ENCODE measurements around the gene ZNF555.

ZNF555 gene

DNA sequence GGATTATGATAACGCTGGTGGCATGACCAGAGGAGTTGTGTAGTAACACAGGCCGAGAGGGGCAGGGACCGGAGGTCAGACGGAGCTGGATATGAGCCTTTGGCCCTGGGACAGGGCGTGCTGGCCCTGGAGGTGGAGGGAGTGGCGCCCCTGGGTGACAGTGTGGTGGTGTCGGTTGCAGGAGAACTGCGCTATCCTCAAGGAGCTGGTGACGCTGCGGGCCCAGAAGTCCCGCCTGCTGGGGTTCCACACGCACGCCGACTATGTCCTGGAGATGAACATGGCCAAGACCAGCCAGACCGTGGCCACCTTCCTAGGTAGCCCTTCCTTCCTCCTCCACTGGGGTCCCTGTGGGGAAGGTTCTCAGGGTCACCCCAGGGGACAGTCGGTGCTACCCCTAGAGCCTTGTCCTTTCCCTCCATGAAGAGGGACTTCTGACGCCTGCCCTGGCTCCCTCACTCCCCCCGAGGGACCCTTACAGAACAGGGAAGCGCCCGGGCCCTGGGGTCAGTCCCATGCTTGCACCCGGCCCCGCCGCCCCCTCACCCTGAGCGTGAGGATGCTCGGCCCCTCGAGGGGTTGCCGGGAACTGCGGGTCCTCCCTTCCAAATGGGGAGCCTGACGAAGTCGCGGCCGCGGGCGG lies 34.4 kb upstream of the ZNF555 start:
- ChIA-PET CTCF (no interaction called here), POLR2A (no interaction called here)
- TF ChIP-seq, protein P1, sequence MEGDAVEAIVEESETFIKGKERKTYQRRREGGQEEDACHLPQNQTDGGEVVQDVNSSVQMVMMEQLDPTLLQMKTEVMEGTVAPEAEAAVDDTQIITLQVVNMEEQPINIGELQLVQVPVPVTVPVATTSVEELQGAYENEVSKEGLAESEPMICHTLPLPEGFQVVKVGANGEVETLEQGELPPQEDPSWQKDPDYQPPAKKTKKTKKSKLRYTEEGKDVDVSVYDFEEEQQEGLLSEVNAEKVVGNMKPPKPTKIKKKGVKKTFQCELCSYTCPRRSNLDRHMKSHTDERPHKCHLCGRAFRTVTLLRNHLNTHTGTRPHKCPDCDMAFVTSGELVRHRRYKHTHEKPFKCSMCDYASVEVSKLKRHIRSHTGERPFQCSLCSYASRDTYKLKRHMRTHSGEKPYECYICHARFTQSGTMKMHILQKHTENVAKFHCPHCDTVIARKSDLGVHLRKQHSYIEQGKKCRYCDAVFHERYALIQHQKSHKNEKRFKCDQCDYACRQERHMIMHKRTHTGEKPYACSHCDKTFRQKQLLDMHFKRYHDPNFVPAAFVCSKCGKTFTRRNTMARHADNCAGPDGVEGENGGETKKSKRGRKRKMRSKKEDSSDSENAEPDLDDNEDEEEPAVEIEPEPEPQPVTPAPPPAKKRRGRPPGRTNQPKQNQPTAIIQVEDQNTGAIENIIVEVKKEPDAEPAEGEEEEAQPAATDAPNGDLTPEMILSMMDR (IDR thresholded peaks at IDR 0.05; ENCODE audit: insufficient read depth, low read length, missing control alignments) = no peak
- H3K4me3 ChIP-seq (ENCODE audit: low read depth, low read length) = no peak overlapping the region
- DNase-seq (ENCODE audit: low read depth, low spot score) = no peak

GRCh38 chr19:2807379-2808128 lies 33.7 kb upstream of the ZNF555 start:
- CTCF ChIA-PET = interaction anchor here (0.7 kb wide), 1 partner anchor 12 kb away, joined by 3 read pairs; the partner anchor contains the start of gene ZNF554
- POLR2A ChIA-PET = no interaction called here
- DNase-seq (ENCODE audit: low read depth, low spot score) = no peak
- TF ChIP-seq, protein P1 (IDR thresholded peaks at IDR 0.05; ENCODE audit: insufficient read depth, low read length, missing control alignments) = no peak
- no peak overlapping the region for H3K4me3 ChIP-seq (ENCODE audit: low read depth, low read length)

GRCh38 chr19:2808129-2808941 lies 32.9 kb upstream of the ZNF555 start:
- no peak for DNase-seq (ENCODE audit: low read depth, low spot score)
- ChIA-PET POLR2A (no interaction called here), CTCF (interaction anchor here (0.7 to 3.1 kb wide), 2 partner anchors 11 kb away, joined by 3 to 14 read pairs; partner anchors contain the start of gene ZNF554)
- TF ChIP-seq, protein P1 (IDR thresholded peaks at IDR 0.05; ENCODE audit: insufficient read depth, low read length, missing control alignments) = no peak
- H3K4me3 ChIP-seq (ENCODE audit: low read depth, low read length) = no peak overlapping the region

DNA sequence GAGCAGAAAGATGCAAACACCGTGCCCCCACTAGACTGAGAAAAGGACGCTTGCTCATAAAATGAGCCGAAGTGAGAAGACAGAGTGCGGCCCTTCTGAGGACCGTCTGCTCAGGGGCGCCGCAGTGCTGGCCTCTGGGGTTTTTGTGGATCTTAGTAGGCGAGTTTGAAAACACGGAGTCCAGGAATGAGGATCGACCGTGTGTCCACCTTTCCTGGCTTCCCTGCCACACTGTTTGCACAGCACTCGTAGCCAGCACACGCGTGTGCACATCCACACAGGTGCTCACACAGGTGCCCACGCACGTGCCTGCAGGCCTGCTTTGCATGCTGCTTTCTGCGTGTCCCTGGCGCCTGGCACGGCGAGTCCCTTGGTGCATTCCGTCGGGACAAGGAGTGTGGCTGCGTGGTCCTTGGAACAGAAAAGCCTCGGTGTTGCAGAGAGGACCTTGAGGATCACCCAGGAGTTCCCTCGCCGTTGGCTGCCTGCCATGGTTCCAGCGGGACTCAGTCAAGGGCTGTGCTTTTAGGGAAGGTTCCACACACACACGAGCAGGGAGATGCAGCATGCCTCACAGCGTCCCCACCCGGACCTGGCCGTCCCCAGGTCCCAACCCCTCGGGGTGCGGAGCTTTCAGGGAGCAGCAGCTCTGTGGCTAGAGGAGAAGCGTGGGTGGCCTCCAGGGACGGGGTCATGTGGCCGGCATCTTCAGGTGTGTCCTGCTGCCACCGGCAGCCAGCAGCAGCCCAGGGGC lies 31.7 kb upstream of the ZNF555 start:
- CTCF ChIA-PET = interaction anchor here (3.1 kb wide), 1 partner anchor 10 kb away, joined by 14 read pairs; the partner anchor contains the start of gene ZNF554
- no peak overlapping the region for H3K4me3 ChIP-seq (ENCODE audit: low read depth, low read length)

DNA sequence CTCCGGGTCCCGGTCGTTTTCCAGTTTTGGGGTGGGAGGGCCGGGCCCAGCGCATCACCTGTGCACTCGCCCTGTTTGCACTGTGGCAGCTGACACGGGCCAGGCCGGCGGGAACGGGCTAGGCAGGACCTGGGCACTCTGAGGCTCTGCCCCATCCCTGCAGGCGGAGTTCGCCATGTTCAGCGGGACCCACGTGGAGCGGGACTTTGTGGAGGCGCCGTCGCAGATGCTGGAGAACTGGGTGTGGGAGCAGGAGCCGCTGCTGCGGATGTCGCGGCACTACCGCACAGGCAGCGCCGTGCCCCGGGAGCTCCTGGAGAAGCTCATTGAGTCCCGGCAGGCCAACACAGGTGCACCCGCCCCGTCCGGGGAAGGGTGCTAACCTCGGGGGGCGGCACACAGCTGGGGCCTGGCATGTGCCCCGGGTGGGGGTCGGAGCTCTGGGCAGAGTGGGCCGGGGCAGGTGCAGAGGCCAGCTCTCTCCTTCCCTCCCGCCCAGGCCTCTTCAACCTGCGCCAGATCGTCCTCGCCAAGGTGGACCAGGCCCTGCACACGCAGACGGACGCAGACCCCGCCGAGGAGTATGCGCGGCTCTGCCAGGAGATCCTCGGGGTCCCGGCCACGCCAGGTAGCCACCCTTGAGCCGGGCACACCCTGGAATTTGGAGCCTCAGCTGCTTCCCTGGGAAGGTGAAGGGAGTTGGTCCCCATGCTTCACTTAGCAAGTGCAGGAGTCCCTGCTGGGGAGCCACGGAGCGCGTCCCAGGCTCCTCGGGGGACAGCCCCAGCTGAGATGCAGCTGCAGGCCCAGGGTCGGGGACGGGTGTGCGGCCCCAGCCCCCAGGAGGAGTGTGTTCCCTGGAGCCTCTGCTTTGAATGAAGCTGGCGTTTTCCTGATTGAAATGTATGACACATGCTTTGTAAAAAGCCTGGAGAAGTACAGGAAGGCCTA lies 30.9 kb upstream of the ZNF555 start:
- POLR2A ChIA-PET = no interaction called here
- H3K4me3 ChIP-seq (ENCODE audit: low read depth, low read length) = no peak overlapping the region
- CTCF ChIA-PET = interaction anchor here (3.1 kb wide), 1 partner anchor 9 kb away, joined by 14 read pairs; the partner anchor contains the start of gene ZNF554
- TF ChIP-seq, protein P1 (IDR thresholded peaks at IDR 0.05; ENCODE audit: insufficient read depth, low read length, missing control alignments) = no peak
- DNase-seq (ENCODE audit: low read depth, low spot score) = no peak

More for the DNA sequence above, 31.7 kb upstream of the ZNF555 start:
- TF ChIP-seq, protein P1 (IDR thresholded peaks at IDR 0.05; ENCODE audit: insufficient read depth, low read length, missing control alignments) = no peak
- DNase-seq (ENCODE audit: low read depth, low spot score) = no peak
- POLR2A ChIA-PET = no interaction called here
